ENCODE measurements around the gene STS.
A peak's percentile ranks its signal among the peaks of the same experiment; 100 is the strongest.
"Not testable (repeated sequence)": the region's sequence is repeated elsewhere in the genome, so short reads cannot be mapped to it uniquely, and the experiment has no call there.

The STS gene

DNA sequence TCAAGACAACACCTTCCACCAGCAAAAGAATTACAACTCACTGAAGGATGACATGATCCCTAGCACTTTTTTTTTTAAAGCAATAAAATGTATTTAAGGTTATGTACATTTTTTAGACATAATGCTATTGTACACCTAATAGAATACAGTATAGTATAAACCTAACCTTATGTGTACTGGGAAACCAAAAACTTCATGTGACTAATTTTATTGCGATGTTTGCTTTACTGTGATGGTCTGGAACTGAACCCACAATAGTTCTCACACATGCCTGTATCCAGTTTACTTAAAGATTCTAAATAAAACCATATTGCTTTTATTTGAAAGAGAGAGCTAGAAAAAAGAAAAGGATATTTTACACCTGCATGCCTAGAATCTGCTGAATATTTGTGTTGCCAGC is 4.4 kb upstream of the STS start:
- no peak for DNase-seq (ENCODE audit: low spot score)

DNA sequence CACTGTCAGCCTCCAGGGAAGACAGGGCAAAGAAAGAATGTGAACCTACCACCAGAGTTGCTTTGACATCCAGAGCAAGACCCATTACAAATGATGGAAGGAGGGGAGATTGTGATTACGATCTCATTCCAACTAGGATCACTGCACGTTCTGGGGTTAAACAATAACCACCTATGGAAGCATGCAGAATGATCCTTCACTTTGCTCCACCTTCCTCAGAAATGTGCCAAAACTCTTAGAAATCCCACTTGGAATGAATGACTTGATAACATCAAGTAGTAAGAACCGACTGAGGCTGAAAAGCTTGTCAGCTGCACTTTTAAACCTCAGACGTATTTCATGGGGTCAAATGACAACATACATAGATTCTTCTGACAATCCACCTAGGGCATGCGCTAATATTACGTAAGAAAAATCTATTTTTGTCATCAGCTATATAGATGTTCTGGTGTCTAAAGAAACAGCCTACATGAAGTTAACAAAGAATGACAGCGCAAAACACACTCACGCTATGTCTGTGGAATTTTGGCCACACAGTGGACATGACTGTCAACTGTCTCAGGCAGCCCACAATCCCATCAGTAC is 3.5 kb upstream of the STS start:
- DNase-seq (ENCODE audit: low spot score), result no peak

DNA sequence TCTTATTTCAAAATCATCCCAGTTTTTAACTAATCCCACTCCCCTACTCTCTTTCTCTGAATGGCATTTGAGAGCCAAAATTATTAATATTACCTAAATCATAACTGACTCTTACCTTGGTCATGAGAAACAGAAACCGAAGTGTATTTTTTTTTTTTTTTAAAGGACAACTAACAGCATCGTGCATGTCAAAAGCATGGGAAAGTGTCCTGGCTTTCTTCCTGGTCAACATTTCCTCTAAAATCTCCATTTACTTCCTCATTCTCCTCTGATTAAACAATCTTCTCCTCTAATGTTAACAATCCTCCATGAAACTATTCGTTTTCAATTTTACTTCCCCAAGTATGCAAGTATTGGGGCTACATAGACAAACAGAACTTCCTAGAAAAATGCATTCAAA is 2.1 kb upstream of the STS start:
- no peak for DNase-seq (ENCODE audit: low spot score)

DNA sequence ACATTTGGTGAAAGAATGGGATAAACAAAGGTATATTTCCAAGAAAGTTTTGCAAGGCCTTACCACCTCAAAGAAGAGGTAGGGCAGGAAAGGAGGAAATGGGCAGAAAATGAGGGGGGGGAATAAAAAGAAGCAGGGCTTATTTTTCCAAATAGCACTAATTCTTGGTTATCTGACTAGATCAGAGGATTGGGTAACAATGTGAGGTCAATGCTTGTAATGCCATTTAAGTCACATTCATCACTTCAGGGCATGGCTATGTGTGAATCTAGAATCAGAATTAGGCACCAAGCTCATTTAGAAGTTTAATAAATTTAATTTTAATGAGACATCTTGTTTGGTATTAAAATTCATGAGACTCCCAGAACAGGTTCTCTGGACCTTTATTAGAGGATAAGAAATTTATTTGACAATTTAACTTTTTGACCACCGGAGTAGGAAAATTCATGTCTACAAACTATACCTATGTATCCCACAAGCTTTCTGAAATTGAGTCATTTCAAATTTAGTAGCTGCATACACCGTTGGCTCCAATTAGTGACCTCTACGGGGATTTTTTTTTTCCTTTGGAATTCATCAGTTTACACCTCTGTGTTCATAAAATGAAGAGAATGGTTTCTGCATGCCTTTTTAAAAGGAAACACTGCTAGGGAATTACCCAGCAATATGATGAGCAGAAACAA is 1.4 kb upstream of the STS start:
- no peak for DNase-seq (ENCODE audit: low spot score)

DNA sequence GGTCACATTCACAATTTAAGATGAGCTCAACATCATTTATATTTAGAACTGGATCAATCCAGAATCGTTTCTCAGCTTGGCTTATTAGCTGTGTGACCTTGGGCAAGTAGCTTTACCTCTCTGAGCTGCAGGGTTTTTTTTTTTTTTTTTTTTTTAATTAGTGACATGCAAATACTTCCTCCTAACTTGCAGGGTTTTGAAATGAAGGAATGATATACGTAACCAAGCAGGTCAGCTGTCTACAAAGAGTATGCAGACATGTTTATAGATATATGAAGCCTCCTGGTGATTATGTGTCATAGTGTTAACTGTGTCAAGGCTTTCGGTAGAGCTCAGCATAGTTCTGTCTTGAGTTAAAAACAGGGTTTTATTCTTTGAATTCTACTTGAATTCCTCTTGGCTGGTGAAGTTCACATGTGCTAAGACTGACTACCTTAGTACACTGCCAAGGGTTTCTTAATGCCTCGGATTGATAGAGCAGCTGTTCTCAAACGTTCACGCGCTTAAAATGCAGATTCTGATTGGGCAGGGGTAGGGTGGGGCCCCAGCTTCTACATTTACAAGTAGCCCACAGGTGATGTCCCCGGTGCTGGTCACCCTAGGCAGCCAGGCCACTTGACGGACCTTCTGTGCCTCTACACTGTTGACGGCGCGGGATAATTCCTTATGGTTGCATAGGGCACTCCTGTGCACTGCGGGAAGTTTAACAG is 654 bp upstream of the STS start:
- no peak for DNase-seq (ENCODE audit: low spot score)

DNA sequence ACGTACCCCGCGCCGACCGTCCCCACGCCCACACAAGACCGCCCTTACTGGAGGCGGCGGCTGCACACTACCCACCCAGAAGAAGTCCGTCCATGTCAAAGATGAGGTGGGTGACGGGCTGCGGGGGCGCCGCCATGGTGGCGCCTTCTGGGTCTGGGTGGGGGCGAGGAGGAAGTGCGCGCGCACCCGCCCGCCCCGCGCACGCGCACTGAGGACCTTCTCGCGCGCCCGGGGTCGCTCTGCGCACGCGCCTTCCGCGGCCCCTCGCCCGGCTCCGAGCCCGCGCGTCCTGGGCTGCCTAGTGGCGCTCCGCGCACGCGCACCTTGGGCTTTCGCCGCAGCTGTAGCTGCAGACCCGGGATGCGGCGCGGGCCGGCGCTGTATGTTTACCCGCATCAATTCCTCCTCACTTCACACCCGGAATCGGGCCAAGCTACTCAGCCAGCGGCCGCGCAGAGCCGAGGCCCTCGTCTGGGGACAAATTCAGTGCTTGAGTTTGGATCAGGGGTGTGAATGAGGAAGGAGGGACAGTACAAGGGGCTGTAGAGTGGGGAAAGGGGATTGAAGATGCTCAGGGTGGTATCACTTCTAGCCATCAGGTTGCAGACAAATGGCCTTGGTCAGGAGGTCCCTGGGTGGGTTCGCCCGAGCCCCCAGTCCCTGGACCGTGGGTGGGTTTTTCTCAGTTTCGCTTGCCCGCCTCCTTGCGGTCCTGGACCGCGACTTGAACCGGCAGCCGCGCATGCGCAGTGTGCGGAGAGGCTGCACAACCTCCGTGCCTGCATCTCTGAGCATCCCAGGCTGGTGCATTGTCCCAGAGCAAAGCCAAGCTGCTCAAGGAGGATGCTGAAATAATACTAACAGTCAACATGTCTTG is 704 bp downstream of the STS start, which contains the start of gene PUDP:
Gene PUDP, minus strand, starts transcription at position 176 of the 877 bp plus-strand sequence. Its CDS starts 40 bp downstream, at position 136.
- peak; percentile 81 for DNase-seq (ENCODE audit: low spot score)

DNA sequence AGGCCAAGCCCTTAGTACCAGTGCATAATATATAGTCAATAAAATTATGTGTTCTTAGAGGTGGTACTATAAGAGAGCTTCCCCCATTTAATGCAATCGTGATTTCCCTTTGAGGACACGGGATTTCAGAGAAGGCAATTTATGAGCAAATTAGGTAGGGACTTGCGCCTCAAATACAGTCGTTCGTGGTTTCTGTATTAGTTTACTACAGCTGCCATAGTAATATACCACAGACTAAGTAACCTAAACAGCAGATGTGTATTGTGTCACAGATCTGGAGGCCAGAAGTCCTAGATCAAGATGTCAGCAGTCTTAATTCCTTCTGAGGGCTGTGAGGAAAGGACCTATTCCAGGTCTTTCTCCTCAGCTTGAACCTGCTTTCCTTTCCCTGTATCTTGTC is 1.9 kb downstream of the STS start:
- no peak for DNase-seq (ENCODE audit: low spot score)

DNA sequence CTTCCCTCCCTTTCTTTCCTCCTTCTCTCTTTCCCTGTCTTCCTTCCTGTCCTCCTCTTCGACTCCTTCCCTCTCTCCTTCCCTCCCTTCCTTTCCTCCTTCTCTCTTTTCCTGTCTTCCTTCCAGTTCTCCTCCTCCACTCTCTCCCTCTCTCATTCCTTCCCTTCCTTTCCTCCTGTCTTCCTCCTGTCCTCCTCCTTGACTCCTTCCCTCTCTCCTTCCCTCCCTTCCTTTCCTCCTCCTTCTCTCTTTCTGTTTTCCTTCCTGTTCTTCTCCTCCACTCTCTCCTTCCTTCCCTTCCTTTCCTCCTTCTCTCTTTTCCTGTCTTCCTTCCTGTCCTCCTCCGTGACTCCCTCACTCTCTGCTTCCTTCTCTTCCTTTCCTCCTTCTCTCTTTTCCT is 5.7 kb downstream of the STS start:
- DNase-seq (ENCODE audit: low spot score), result no peak

DNA sequence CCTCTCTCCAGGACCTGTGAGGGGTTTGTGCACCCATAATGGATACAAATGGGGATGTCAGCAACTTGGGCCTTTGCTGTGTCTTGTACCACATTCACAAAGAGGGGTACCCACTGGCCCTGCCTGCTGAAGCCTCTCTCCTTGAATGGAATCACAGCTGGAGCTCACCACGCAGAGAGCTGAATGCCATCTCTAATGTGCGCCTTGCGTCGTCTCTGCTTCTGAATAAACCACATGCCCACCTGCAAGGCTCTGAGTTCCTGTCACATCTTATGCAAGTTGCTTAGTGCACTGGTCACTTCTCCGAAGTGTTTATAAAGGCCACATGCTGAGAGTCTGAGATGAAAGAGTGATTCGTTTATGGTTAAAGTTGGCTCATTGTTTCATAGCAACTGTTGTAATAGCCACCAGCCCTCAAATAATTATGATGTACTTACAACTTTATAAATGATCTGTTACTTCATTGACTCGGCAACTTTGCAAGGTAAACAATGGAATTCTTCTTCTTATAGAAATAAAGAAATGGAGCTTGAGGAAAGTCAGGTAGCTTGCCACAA is 6.6 kb downstream of the STS start:
- DNase-seq (ENCODE audit: low spot score), result no peak

DNA sequence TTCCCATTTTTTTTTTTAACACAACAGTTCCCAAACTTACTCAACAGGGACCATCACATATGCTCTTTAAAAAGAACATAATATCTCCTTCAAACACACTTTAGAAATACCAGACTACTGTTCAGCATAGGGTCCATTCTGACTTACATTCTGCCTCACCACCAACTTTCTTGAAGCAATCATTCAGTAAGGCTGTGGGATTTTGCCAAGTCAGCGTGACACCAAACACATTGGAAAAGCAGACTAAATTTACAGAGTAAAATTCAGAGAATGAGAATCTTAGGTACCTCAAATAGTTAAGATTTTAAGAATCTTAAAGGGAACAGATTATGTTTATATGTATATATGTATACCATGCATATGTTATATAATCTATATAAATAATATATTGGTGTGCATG is 7.7 kb downstream of the STS start:
- DNase-seq (ENCODE audit: low spot score), result no peak

DNA sequence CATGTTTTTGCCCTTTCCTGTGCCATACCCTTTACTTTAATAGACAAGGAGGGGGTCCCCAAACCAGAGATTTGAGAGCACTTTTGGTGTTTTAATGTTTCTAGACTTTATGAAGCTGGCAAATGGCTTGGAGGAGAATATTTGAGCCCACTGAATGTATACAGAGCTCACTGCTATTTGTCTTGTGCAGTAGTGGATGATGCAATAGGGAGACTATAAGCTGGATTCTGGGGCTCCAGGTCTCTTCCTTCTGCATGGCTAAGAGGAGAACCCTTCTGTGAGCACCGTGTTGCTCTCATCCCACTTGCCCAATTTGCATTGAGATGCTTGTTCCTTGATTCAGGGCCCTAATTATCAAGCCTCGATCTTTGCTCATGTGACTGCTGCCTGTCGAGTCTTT is 9.4 kb downstream of the STS start:
- DNase-seq (ENCODE audit: low spot score), result no peak

DNA sequence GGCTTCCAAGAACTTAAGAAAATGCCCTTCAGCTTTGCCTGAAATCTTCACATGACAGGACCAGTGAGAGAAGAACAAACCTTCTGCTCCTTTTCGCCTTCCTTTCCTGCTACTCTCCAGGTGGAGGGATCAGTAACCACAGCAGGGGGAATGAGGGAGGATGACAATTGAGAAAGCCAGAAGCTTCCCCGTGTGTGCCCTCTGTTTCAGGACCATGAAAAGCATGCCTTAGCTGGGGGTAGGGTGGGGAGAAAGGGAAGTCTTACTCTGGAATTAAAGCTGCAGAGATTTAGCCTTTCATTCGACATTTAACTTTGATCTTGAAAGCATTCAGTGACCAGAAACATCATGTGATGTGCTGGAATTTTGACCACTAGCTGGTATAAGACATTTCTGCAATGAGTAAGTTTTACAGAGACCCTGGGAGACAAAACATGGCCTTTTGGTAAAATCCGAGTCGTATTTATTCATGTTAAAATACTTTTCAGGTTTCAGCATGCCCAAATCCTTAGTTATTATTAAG is 11.0 kb downstream of the STS start:
- DNase-seq (ENCODE audit: low spot score), result no peak

DNA sequence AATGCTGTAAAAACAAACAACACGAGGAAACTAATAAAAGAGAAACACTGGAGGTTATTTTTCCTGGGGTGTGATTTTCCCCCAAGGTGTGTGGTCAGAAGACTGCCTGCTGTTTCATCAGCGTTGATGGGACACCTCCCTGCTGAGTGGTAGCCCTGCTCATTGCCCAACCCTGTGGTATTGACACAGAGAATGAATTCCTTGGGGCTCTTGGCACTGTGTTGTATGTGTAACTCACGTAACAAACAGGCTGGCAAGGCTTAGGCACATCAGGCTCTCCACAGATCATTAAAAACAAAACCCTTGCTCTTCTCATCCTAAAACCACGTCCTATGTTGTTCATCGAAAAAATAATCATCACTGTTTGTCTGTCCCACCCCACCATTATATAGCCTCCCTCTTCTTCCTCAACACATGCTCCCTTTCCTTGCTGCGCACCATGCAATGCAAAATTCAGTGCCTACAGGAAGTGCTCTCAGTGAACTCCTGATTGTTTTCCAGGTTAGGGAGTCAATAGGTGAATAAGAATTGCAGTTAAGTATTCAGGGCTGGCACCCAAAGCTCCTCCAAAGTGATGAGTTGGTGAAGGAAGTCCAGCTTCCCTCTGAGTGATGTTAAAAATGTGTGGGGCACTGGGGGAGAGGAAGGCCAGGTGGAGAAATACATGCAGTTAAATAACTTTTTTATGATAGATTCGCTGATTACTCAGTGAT is 11.8 kb downstream of the STS start:
- no peak for DNase-seq (ENCODE audit: low spot score)

DNA sequence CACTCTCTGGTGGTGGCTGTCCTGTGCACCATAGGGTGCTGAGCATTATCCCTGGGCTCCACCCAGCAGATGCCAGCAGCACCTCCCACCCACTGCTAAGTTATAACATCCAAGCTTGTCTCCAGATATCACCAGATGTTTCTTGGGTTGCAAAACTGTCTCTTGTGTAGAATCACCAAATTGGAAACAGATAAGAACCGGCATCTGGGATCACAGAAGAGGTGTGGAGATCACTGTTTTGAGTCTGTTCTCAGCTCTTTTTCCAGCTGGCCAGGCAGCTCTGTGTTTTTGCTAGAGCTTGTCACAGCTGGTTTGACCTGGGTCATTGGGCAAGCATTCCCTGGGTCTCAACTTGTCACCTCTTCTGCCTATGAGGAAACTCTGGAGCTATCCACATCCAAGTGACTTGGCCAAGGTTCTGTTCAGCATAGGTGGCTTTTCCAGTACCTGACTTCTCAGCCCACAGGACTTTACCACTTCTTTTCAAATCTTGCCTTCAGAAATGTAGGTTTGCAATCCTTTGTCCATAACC is 15.7 kb downstream of the STS start:
- DNase-seq (ENCODE audit: low spot score), result no peak

DNA sequence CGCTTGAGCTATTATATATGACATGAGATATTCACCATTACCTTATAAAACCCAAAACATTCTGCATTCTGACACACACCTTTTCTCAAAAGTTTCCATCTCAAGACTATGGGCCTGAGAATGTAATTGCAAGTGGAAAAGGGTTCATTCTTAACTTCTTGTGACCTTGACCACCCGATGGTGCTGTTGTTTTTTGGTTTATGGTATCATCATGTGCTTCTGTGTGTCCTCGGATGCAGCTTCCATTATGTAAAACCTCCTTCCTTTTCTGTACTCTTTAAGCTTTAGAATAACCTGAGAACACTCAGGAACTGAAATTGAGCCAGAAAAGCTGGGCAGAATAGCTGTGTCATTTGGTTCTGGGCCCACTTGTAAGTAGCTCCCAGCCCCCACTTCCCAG is 16.7 kb downstream of the STS start:
- DNase-seq (ENCODE audit: low spot score), result no peak

DNA sequence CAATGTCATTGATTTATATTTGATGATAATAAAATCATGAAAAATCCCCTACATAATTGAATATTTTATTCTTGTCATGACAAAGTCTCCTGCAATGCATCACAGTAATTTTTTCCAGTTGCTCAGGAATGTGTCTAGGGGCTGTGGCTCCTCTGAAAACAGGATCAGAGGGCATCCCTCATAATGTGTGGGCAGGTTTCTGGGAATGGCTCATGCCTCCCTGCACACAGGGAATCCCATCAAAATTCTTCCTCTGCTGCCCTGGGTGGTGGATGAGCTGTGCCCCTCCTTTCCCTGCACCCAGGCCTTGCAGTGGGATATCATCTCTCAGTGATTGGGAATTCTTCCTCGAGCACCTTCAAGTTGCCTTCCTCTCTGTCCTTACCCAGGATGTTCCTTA is 20.9 kb downstream of the STS start:
- no peak for DNase-seq (ENCODE audit: low spot score)

DNA sequence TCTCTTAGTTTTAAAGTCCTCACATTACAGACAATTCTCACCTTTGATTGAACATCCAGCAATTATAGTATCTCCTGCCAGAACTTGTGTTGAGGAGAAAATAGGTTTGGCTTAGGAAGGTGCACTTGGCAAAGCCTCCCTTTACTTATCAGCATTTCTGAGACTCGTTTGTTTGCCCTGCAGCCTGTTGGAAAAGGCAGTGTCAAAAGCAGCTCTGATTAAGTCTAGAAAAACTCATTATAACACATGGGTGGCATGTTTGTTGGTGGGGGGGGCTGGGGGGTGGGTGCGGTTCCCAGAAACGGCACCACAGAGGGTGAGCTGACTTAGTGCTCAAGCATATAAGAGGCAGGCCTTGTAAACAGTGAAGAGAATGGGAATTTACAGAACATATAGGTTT is 22.1 kb downstream of the STS start:
- DNase-seq (ENCODE audit: low spot score), result no peak

DNA sequence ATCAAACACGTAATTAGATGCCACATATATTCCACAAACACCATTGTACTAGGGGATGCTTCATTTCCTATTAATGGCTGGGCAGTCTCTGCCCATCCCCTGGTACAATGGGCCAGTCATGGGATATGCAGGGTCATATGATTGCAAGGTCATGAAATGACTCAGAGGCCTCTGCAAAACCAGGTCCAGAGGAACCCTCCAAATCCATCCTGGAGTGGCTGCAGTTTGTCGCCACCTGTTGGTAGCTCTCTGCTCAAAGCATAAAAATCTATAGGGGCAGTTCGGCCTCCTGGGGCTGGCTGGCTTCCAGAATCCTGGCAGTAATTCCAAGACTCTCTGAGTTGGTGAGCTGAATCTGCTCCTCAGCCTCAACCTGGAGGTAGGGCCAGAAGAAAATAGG is 23.4 kb downstream of the STS start:
- no peak for DNase-seq (ENCODE audit: low spot score)

DNA sequence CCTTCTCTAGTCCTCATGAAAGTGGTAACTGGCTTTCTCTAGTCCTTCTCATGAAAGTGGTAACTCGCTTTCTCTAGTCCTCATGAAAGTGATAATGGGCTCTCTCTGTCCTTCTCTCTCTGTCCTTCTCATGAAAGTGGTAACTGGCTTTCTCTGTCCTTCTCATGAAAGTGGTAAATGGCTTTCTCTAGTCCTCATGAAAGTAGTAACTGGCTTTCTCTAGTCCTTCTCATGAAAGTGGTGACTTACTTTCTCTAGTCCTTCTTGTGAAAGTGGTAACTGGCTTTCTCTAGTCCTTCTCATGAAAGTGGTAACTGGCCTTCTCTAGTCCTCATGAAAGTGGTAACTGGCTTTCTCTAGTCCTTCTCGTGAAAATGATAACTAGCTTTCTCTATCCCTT is 31.3 kb downstream of the STS start:
- not testable (repeated sequence) for DNase-seq (ENCODE audit: low spot score)

DNA sequence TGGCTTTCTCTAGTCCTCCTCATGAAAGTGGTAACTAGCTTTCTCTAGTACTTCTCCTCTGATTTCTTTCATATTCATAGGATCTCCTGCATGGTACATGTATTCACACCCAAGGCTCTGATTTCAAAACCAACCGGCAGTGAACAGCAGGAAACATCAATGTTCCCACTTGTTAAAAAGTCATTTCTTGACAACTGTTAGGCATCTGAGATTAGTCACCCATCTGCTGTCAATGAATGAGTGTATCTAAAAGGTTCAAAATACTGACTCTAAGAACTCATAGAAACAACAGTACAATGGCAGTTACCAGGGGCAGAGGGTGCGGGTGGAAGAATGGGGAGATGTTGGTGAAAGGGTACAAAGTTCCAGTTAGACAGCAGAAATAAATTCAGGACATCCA is 31.9 kb downstream of the STS start:
- DNase-seq (ENCODE audit: low spot score), result no peak

DNA sequence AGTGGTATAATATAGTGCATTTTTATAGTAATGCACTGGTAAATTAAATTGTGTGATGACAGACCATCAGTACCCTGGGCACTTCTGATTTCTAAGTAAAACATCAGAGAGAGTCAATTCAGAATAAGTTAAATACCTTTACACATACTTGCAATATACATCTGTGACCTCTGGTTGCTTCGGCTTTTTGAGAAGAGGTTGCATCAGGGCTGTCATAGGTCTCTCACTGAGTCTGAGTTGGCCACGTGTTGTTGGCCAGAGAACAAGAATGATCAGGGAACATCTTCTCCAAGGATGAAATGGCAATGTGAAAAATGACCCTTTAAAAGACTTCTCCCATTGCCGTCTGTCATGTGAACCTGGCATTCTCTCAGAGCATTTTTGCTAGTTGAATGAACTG is 37.3 kb downstream of the STS start:
- DNase-seq (ENCODE audit: low spot score), result no peak

Measured in globus pallidus (tissue), 1 donor.